ENCODE results near the gene DACH1. TPM values are rescaled to one million over a fixed set of nuclear protein-coding genes. Genes with fewer than 3 reads are reported as not detected.

DACH1 gene
- total and polyA plus RNA-seq, 2 of the 8 experiments (the other 6 are each of a cell fraction or from before 2014, with no cell fraction given), result 0.12 to 0.67 TPM

GRCh38 chr13:71787414-71787813, 79.6 kb downstream of the DACH1 start:
- ChIA-PET CTCF (ENCODE audit: partially characterized antibody) (no interaction called here), POLR2A (ENCODE audit: partially characterized antibody) (no interaction called here)
- no peak overlapping the region for H2AK5ac ChIP-seq (ENCODE audit: low read depth, low read length)
- no peak overlapping the region for H4K8ac ChIP-seq (ENCODE audit: extremely low read depth, insufficient read depth, low read length)
- H4K91ac ChIP-seq (replicated peaks; ENCODE audit: insufficient read length, low read length), result no peak overlapping the region
- no peaks in the 10 kb centered on the region for H3K9me3 ChIP-seq (ENCODE audit: insufficient read depth in 2 of 2, low read depth in 1 of 2, low read length in 1 of 2)
- 91% methylated on average over 9 of the region's 9 CpGs; no CpG with 5 or more reads in 1 of the 2 experiments for WGBS, 2 experiments (ENCODE audit: extremely low coverage in 1 of 2, insufficient coverage in 1 of 2, insufficient read length in 1 of 2, insufficient replicate concordance in 2 of 2, low coverage in 1 of 2, low lambda C conversion rate in 2 of 2, missing lambda C conversion rate in 1 of 2)
- H2BK15ac ChIP-seq (ENCODE audit: low read length), result no peak overlapping the region
- no peak overlapping the region for H3K4me2 ChIP-seq (ENCODE audit: insufficient read depth in 1 of 2, low read depth in 2 of 2, low read length in 2 of 2)
- H2BK120ac ChIP-seq (replicated peaks; ENCODE audit: low read depth, low read length), result peak overlapping the region; percentile 24
- no peak overlapping the region for H2BK5ac ChIP-seq (ENCODE audit: low read depth, low read length)
- H2BK12ac ChIP-seq (ENCODE audit: low read depth, low read length), result no peak overlapping the region
- FAIRE-seq (no peak), DNase-seq (ENCODE audit: low read depth in 1 of 2, low spot score in 2 of 2) (no peak)
- no peak overlapping the region for H3K23ac ChIP-seq (ENCODE audit: insufficient read length)
- H4K5ac ChIP-seq (ENCODE audit: insufficient read length, low read depth, low read length), result no peak overlapping the region
- H3K4me3 ChIP-seq (ENCODE audit: extremely low read depth in 1 of 4, insufficient read depth in 2 of 4, low read depth in 3 of 4, low read length in 4 of 4), result no peak overlapping the region
- no peak overlapping the region for H3K27ac ChIP-seq (ENCODE audit: low read depth, low read length)
- no peaks in the 10 kb centered on the region for H3K79me1 ChIP-seq (ENCODE audit: low read depth, low read length)
- no peaks in the 10 kb centered on the region for H4K20me1 ChIP-seq (replicated peaks in 1 of 2; ENCODE audit: control insufficient read depth in 1 of 2, insufficient read depth in 2 of 2, low read length in 2 of 2)
- H3K4ac ChIP-seq (replicated peaks; ENCODE audit: insufficient read length, low read depth, low read length), result no peak overlapping the region
- no peak overlapping the region for H2AFZ ChIP-seq (ENCODE audit: low read length)
- no peak overlapping the region for H3K18ac ChIP-seq (ENCODE audit: extremely low read depth, low read length)
- no peak overlapping the region for H2BK20ac ChIP-seq (ENCODE audit: low read length)
- no peaks in the 10 kb centered on the region for H3K23me2 ChIP-seq (ENCODE audit: low read depth, low read length)
- H3K79me2 ChIP-seq (ENCODE audit: control insufficient read depth in 1 of 2, insufficient read depth in 2 of 2, low read length in 2 of 2), result no peaks in the 10 kb centered on the region
- no peak overlapping the region for H3K56ac ChIP-seq (replicated peaks; ENCODE audit: insufficient read length, low read depth, low read length)
- H3K9ac ChIP-seq (replicated peaks in 1 of 4; ENCODE audit: extremely low read depth in 1 of 4, low read depth in 3 of 4, low read length in 3 of 4), result no peak overlapping the region
- no peak overlapping the region for H3K14ac ChIP-seq (ENCODE audit: insufficient read length)
- H3K27me3 ChIP-seq (replicated peaks in 1 of 4; ENCODE audit: control insufficient read depth in 3 of 4, extremely low read depth in 1 of 4, insufficient read depth in 3 of 4, low read length in 3 of 4), result no peaks in the 10 kb centered on the region
- H3K4me1 ChIP-seq (replicated peaks in 1 of 4; ENCODE audit: control insufficient read depth in 3 of 4, insufficient read depth in 4 of 4, low read length in 3 of 4), result peaks cover 0 to 11% (median 2%) of the 10 kb centered on the region in 4 experiments; a peak in 3 of 7 replicates
- no peaks in the 10 kb centered on the region for H3K36me3 ChIP-seq (ENCODE audit: control insufficient read depth in 2 of 4, insufficient read depth in 4 of 4, low read length in 3 of 4)
- TF ChIP-seq GTF2F1 (IDR thresholded peaks at IDR 0.05; ENCODE audit: borderline replicate concordance, low read depth, low read length) (no peak), CHD1 (IDR thresholded peaks at IDR 0.05; ENCODE audit: low read depth, low read length) (no peak), BCL11A (IDR thresholded peaks at IDR 0.05; ENCODE audit: low read depth in 2 of 2, low read length in 2 of 2) (no peak), CBX5 (IDR thresholded peaks at IDR 0.05; ENCODE audit: low read depth, low read length) (no peak), GABPA (IDR thresholded peaks at IDR 0.05; ENCODE audit: borderline replicate concordance, insufficient read depth, low read length) (no peak), SIN3A (conservative IDR thresholded peaks at IDR 0.05 in 1 of 2, IDR thresholded peaks at IDR 0.05 in 1 of 2; ENCODE audit: low read depth in 1 of 2, low read length in 2 of 2) (no peak), POLR2A (IDR thresholded peaks at IDR 0.05; ENCODE audit: control extremely low read depth in 1 of 2, low read depth in 2 of 2, low read length in 2 of 2) (no peak), CREB1 (IDR thresholded peaks at IDR 0.05) (no peak), EZH2 (IDR thresholded peaks at IDR 0.05; ENCODE audit: low read depth, low read length, severe bottlenecking) (no peak)

Data from H1 (cell line).